Body of pancreas (tissue), 4 donors: ENCODE results near the gene KAT6B. TPM values are rescaled to one million over a fixed set of nuclear protein-coding genes. Genes with fewer than 3 reads are reported as not detected.

Experiments used
- ATAC-seq: fragments of 150-250 bp; one replicate; pipeline ENCODE4 v1.9.1; 2016
- DNase-seq, 4 donors: peaks; one replicate each; pipeline ENCODE4 v3.0.0-alpha.2; 2019
- H3K27ac ChIP-seq, 4 donors: fragments of 200-600 bp; sonication (generic); 1 replicate in 3 of 4; 2 replicates in 1 of 4; pipeline versions ENCODE4 v1.5.1 to v1.6.1; 2016 to 2019; ENCODE audit warnings: mild to moderate bottlenecking in 1 of 4, mixed read lengths in 1 of 4, moderate library complexity in 1 of 4
- H3K27me3 ChIP-seq, 2 donors: fragments of 200-600 bp; sonication (generic); one replicate each; pipeline ENCODE4 v1.6.0; 2016; ENCODE audit warnings: mild to moderate bottlenecking in 1 of 2
- H3K36me3 ChIP-seq, 2 donors: fragments of 200-600 bp; sonication (generic); replicated peaks in 1 of 2; 2 replicates each; pipeline ENCODE4 v1.5.1; 2016; ENCODE audit warnings: low read depth in 2 of 2; ENCODE audit not compliant: insufficient read depth in 1 of 2
- H3K4me1 ChIP-seq: fragments of 200-600 bp; sonication (generic); one replicate; pipeline ENCODE4 v1.6.0; 2016
- H3K4me3 ChIP-seq, 2 donors: fragments of 200-600 bp; sonication (generic); 1 replicate in 1 of 2; 2 replicates in 1 of 2; pipeline ENCODE4 v1.5.1; 2016 to 2019
- H3K9me3 ChIP-seq, 3 donors: fragments of 200-600 bp; sonication (generic); 1 replicate in 2 of 3; 2 replicates in 1 of 3; pipeline ENCODE4 v1.5.1; 2016
- POLR2A ChIP-seq, 3 donors: fragments of 450-650 bp; IDR thresholded peaks; one replicate each; pipeline ENCODE4 v1.6.1; 2016; ENCODE audit warnings: antibody characterized with exemption in 3 of 3, mild to moderate bottlenecking in 2 of 3
- WGBS, 2 donors: methylation state at CpG; one replicate each; pipeline ENCODE4 v1.1.5; 2017; 5-methylcytosine and 5-hydroxymethylcytosine counted together
- intact Hi-C: fragments of 100-400 bp; cut with DNase I; formaldehyde crosslinking; loops from one replicate; pipeline ENCODE4 v1.15.1; 2023
- total RNA-seq, 2 donors: library from RNA; depleted of rRNA; stranded (reverse); fragments of >200 nt; gene quantifications; one replicate each; pipeline ENCODE4 v1.1.0, GENCODE V29; 2016
- TF ChIP-seq, protein P1 (sequence below), 7 experiments: fragments of 450-650 bp in 4 of 7; fragments of 200-600 bp in 3 of 7; sonication (generic) in 3 of 7; IDR thresholded peaks; one replicate each; pipeline ENCODE4 v1.5.1; 2016 to 2019; ENCODE audit warnings: antibody characterized with exemption in 7 of 7

Gene KAT6B
- total RNA-seq, 2 donors from 2014 or later, result 39.9 to 45.9 TPM

DNA sequence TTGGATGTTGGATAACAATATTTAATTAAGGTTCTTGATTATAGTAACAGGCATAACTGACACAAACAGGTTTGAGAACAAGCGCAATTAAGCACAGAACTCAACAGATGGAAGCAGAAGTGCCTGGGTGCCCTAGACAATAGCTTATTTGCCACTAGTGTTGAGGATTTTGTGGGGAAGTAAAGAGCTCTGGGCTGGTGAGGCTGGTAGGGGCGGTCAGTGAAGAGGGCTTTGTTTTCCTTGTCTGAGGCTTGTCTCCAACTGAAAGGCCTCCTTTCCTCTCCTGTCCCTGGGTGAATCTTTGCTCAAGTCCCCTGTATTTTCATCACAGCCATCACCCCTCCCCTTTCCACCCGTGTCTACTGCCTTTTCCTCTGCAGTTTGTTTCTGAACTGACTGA lies 104.6 kb downstream of the KAT6B start:
- Histone ChIP-seq H3K27ac (peak overlapping the region in 3 of 4 donors; percentile 18 to 47 (median 41)), H3K9me3 (no peaks in the 10 kb centered on the region), H3K4me3 (no peak overlapping the region), H3K36me3 (no peaks in the 10 kb centered on the region), H3K27me3 (no peaks in the 10 kb centered on the region), H3K4me1 (peaks cover 74% of the 10 kb centered on the region)
- no peak for TF ChIP-seq POLR2A (IDR thresholded peaks at IDR 0.05)
- TF ChIP-seq, protein P1, sequence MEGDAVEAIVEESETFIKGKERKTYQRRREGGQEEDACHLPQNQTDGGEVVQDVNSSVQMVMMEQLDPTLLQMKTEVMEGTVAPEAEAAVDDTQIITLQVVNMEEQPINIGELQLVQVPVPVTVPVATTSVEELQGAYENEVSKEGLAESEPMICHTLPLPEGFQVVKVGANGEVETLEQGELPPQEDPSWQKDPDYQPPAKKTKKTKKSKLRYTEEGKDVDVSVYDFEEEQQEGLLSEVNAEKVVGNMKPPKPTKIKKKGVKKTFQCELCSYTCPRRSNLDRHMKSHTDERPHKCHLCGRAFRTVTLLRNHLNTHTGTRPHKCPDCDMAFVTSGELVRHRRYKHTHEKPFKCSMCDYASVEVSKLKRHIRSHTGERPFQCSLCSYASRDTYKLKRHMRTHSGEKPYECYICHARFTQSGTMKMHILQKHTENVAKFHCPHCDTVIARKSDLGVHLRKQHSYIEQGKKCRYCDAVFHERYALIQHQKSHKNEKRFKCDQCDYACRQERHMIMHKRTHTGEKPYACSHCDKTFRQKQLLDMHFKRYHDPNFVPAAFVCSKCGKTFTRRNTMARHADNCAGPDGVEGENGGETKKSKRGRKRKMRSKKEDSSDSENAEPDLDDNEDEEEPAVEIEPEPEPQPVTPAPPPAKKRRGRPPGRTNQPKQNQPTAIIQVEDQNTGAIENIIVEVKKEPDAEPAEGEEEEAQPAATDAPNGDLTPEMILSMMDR (IDR thresholded peaks at IDR 0.05), result no peak
- DNase-seq (no peak), ATAC-seq (no peak)
- WGBS, 2 donors, result 31 to 34% methylated on average over 3 of the region's 3 CpGs
- intact Hi-C loops, result no loop called here

DNA sequence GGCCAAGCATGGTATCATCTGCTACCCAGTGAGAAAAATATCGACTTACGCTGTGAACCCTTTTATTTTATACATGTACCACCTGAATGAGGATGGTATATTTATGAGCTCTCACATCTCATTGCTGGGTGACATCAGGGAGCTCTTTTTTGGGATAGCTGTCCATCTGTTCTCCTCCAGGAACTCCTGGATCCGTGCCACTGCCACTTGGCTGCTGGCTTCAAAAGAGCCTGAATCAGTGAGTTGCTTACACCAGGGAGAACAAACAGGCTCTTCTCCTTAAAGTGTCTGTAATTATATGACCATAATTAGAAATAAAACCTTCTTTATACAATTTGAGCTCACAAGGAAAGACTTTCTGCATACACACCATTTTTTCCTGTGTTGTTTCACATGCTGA lies 106.2 kb downstream of the KAT6B start:
- Histone ChIP-seq H3K4me3 (no peak overlapping the region), H3K36me3 (no peaks in the 10 kb centered on the region), H3K27me3 (no peaks in the 10 kb centered on the region), H3K27ac (no peak overlapping the region), H3K4me1 (peaks cover 75% of the 10 kb centered on the region), H3K9me3 (no peaks in the 10 kb centered on the region)
- no peak for ATAC-seq
- TF ChIP-seq POLR2A (IDR thresholded peaks at IDR 0.05), result no peak
- TF ChIP-seq, protein P1 (IDR thresholded peaks at IDR 0.05), result no peak
- intact Hi-C loops, result no loop called here
- peak; percentile 35 to 72 (median 52) for DNase-seq
- WGBS, 2 donors, result 71 to 77% methylated on average over 3 of the region's 3 CpGs

DNA sequence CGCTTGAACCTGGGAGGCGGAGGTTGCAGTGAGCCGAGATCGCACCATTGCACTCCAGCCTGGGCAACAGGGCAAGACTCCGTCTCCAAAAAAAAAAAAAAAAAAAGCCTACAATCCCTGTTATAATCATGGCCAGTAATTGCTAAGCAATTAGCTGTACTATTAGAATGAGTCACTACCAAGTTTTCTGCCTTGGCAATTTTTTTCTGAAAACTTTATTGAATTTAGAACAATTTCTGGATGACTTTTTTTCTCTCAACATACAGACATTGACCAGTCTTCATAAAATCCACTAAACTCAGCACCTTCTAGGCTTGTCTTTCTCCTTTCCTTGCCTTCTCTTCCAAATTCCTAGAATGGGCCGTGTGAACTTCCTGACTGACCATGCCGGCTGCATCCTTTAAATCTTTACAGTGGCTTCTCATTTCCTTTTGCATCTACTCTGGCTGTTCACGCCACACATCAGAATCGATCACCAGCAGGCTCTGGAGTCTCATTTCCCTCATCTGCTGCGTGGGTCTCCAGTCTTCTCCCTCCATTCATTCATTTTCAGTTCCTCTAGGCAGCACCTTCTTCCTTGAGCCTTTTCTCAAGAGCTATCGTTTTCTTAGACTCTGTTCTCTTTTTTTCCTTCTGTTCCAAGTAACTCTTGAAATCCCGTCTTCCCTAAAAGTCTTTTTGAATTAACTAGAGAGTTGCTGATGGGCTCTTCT lies 107.9 kb downstream of the KAT6B start:
- H3K9me3 ChIP-seq, result no peaks in the 10 kb centered on the region
- intact Hi-C loops, result no loop called here
- DNase-seq (no peak), ATAC-seq (no peak)
- WGBS, 2 donors, result 78 to 84% methylated on average over 12 of the region's 12 CpGs
- TF ChIP-seq POLR2A (IDR thresholded peaks at IDR 0.05), result no peak
- TF ChIP-seq, protein P1 (IDR thresholded peaks at IDR 0.05), result no peak
- no peak overlapping the region for H3K4me3 ChIP-seq
- H3K4me1 ChIP-seq, result peaks cover 75% of the 10 kb centered on the region
- no peaks in the 10 kb centered on the region for H3K27me3 ChIP-seq
- no peak overlapping the region for H3K27ac ChIP-seq
- H3K36me3 ChIP-seq, result no peaks in the 10 kb centered on the region

DNA sequence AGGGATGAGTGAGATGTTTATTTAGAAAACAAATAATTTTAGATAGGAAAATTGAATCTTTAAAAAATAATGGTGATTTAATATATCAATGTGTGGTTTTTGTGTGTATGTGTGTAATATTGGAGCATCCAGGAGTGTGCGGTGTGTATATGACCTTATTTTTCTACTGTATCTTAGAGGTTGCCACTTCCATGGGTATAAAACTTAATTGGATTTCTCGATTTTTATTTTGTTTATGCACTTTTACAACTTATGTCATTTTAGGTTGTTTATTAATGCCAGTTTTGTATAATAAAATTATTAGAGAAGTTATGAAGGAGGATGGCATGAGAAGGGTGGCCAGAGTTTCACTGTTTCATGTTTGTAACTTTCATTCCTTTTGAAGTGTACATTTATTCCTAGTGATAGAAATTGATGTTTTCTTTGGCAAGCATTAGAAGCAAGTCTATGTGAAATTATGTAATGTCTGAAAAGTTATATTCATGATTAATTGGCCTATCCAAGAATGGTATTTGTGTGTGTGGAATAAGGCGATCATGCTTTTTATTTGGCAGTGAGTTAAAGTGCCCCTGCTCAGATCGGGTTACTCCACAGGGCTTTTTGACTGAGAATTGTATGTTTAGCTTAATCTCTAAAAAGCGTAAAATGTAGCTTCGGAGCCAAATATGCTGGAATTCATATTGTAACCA lies 110.3 kb downstream of the KAT6B start:
- Histone ChIP-seq H3K27ac (peak overlapping the region; percentile 21 to 72 (median 40)), H3K4me3 (no peak overlapping the region), H3K9me3 (no peaks in the 10 kb centered on the region), H3K36me3 (no peaks in the 10 kb centered on the region), H3K27me3 (no peaks in the 10 kb centered on the region), H3K4me1 (peaks cover 60% of the 10 kb centered on the region)
- intact Hi-C loops, result no loop called here
- WGBS, 2 donors, result 22 to 27% methylated on average over 6 of the region's 6 CpGs
- ATAC-seq (peak; percentile 72), DNase-seq (peak in 1 of 4 donors; percentile 28)
- no peak for TF ChIP-seq POLR2A (IDR thresholded peaks at IDR 0.05)

DNA sequence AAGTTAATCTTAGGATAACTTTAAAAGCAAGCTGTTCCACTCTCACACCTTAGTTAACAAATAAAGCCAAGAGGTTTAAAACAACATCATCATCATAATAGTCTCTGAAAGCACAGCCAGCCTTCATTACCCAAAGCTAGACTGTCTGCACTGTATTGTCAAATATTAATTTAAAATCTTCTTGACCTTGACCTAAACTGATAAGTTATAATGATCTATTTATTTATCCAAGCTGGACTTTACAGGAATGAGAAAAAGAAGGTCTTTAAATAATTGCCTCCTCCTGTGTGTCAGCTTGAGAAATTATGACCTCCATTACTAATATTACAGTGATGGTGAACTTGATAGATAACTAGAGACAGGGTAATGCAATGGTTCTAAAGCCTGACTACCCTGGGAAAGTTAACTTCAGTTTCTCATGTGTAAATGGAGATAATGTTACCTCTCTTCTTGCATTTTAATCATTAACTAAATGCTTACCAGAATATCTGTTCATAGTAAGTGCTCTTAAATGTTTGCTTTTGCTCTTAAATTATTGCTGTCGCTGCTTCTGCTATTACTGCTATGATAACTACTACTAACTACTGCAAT lies 111.0 kb downstream of the KAT6B start:
- H3K4me3 ChIP-seq, result no peak overlapping the region
- peaks cover 58% of the 10 kb centered on the region for H3K4me1 ChIP-seq
- intact Hi-C loops, result no loop called here
- H3K27me3 ChIP-seq, result no peaks in the 10 kb centered on the region
- ATAC-seq (peak; percentile 73), DNase-seq (no peak)
- 6 to 26% methylated on average over 1 of the region's 1 CpG for WGBS, 2 donors
- H3K9me3 ChIP-seq, result no peaks in the 10 kb centered on the region
- TF ChIP-seq POLR2A (IDR thresholded peaks at IDR 0.05), result no peak
- TF ChIP-seq, protein P1 (IDR thresholded peaks at IDR 0.05), result no peak
- no peaks in the 10 kb centered on the region for H3K36me3 ChIP-seq
- peak overlapping the region; percentile 23 to 72 (median 43) for H3K27ac ChIP-seq
